AG08395 (cell line): Measurements from ENCODE around the gene DAW1.
"Not testable (repeated sequence)": the region's sequence is repeated elsewhere in the genome, so short reads cannot be mapped to it uniquely, and the experiment has no call there.

Source experiments
- DNase-seq: peaks from one replicate; pipeline ENCODE4 v3.0.0; 2012; ENCODE audit warnings: mixed read lengths, low spot score

Gene DAW1, protein sequence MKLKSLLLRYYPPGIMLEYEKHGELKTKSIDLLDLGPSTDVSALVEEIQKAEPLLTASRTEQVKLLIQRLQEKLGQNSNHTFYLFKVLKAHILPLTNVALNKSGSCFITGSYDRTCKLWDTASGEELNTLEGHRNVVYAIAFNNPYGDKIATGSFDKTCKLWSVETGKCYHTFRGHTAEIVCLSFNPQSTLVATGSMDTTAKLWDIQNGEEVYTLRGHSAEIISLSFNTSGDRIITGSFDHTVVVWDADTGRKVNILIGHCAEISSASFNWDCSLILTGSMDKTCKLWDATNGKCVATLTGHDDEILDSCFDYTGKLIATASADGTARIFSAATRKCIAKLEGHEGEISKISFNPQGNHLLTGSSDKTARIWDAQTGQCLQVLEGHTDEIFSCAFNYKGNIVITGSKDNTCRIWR

DNA sequence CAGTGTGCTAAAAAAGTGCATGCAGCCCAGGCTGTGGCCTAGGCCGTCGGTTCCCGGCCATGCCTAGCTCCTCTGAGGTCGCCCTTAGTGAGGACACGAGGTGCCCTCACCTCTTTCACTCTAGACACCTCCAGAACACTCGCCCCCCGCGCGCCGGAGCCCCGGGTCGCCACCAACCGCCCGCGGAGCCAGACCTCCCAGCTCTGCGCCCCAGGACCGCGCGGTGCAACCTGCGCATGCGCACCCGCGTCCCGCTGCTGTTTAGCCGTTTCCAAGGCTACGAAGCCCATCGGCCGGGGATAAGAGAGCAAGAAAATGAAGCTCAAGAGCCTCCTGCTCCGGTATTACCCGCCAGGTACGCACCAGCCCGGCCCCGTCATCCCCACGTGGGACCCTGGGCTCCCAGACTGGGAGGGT, at the start of gene DAW1:
DAW1 (plus strand) TSS at position 257 of the 417 bp plus-strand sequence; CDS start at position 316, 59 bp downstream.
- peak; percentile 85 for DNase-seq

- no peak for DNase-seq
Measured at GRCh38 chr2:227822416-227823003, 48.9 kb upstream of the DAW1 start.

DNA sequence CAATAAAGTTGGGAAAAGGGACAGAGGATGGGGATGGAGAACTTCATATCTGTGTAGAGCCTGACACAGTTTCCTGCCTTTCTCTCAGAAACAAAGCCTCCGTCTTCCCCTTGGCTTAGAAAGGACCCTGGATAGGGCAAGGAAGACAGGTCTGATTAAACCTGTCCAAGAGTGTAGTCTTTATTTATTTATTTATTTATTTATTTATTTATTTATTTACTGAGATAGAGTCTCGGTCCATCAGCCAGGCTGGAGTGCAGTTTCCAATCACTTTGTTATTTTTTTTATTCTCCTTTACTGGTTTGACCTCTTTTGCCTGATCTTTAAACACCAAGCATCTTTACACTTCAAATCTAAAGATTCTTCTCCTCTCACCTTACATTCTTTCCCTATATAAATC, 47.5 kb upstream of the DAW1 start:
- DNase-seq = no peak

DNA sequence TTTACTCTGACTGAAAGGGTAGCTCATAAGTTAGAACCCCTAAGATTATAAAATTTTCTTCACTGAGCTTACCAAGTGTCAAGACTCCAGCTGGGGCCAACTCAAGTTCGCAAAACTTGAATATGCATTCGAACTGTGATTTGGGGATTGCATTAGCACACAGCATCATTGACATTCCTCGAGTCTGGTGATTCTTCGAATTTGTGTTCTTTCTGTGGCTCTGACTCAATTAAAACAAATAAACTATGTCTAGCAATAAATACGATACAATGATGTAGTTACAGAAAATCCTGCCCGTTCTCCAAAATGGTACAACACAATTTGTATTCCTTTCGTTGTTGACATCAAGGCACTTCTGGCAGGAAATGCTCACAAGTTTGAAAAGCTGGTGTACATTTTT, 46.7 kb upstream of the DAW1 start:
- no peak for DNase-seq

DNA sequence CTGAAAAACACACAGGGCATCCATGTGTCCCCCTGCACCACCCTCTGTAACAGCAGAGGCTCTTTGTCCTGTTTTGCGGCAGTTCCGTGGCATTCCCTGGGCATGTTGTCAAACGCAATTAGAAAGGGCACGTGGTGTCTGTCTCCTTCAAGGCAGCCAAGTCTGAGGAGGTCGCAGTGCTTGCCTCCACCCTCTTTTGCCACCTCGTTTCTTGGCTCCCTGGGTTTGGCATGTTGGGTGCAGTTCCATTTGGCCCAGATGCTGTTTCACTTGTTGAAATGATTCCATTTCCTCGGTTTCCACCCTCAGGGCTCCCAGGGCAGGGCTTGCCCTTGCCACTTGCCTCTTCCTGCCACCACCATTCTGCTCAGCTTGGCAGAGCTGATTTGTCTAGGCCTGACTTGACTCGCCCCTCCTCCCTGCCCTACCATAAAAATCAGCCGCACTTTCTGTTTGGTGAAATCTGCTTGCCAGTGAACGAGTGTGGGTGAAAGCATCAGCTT, 45.4 kb upstream of the DAW1 start:
- no peak for DNase-seq

DNA sequence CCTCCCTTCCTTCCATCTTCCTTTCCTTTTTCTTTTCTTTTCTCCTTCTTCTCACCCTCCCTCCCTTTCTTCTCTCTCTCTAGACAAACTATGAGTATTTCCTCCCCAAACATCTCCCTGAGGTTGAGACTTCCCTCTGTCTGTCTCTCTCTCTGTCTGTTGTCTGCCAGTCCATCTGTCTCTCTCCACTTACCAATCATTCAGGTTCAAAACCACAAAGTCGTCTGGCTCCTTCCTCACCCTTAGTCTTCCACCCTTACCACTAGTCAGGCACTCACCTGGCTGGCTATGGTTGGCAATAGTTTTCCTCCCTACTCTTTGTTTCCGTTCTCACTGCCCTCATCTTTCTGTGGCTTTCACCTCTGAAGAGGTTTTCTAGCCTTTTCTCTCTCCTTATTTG, 44.9 kb upstream of the DAW1 start:
- DNase-seq = no peak

GRCh38 chr2:227827143-227827542, 44.3 kb upstream of the DAW1 start:
- DNase-seq = no peak

DNA sequence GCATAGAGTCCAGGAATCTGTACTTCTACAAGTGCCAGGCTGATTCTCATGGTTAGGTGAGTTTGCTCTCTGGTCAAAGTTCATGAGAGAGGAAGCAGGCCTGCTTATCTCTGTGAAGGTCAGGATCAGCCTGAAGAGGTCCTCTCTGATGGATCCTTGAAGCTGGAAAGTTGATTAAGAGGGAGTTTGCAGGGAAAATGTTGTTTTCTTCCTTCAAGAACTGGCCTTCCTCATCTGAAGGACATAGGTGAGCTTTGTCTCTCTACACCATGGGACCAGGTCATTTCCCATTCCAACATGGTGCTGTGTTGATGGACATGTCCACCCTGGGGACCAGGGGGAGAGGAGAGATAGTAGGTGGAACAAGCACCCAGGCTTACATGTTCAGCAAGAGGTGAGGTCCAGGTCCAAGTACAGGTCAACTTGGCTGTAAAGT, 42.9 kb upstream of the DAW1 start:
- DNase-seq = no peak

DNA sequence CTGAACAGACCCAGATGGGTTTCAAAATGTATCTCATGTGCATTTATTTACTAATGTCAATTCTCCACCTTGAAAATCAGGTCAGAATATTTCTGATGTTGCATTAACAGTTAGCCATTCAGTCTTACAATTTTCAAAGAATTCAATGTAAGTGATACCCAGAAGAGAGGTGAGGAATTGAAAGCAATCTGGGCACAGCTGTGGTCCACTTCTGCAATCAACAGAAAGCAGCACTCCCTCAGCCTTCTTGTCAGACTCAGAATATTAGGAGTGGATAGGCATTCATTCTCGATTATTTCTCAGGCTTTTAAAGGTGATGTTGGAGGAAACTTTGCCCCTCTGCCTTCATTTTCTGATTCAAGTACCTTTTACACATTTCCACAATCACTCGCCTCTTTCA, 42.1 kb upstream of the DAW1 start:
- no peak for DNase-seq

GRCh38 chr2:227834423-227834822, 37.0 kb upstream of the DAW1 start:
- DNase-seq = no peak

DNA sequence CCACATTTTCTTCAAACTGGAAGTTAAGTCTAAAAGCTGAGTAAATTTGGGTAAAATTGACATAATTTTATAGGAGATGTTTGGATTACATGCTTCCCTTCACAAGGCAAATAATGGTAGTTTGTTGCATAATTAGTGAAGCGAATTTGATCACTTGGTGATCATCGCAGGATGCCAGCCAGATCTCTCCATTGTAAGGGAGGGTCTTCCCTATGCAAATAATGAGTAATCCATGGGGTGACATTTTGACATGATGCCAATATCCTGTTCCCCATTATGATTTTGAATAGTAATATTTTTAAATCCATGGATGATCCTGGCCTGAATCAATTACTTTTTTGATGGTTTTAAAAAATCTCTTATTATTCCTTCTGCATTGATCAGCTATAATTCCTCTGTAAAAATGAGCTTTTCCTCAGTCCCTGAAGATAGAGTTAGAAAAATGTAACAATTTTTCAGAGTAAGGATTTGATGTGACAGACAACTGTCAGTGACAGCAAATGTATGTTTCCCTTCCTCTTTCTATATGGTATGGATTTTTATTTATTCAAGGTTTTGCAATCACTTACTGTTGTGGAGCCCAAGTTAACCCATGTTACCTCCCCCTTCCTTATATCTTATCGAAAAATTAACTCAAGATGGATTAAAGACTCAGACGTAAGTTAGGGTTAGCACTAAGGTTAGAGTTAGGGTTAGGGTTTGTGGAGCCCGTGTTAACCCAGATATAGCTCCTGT, 36.3 kb upstream of the DAW1 start:
- DNase-seq = no peak

DNA sequence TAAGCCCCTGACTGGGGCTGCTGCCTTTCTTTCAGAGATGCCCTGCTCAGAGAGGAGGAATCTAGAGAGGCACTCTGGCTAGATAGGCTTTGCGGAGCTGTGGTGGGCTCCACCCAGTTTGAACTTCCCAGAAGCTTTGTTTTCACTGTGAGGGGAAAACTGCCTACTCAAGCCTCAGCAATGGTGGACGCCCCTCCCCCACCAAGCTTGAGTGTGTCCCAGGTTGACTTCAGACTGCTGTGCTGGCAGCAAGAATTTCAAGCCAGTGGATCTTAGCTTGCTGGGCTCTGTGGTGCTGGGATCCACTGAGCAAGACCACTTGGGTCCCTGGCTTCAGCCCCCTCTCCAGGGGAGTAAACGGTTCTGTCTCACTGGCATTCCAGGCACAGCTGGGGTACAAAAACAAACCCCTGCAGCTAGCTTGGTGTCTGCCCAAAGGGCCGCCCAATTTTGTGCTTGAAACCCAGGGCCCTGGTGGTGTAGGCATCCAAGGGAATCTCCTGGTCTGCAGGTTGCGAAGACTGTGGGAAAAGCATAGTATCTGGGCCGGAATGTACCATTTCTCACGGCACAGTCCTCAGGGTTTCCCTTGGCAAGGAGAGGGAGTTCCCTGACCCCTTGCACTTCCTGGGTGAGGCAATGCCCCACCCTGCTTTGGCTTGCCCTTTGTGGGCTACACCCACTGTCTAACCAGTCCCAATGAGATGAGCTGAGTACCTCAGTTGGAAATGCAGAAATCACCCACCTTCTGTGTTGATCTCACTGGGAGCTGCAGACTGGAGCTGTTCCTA, 31.9 kb upstream of the DAW1 start:
- not testable (repeated sequence) for DNase-seq

DNA sequence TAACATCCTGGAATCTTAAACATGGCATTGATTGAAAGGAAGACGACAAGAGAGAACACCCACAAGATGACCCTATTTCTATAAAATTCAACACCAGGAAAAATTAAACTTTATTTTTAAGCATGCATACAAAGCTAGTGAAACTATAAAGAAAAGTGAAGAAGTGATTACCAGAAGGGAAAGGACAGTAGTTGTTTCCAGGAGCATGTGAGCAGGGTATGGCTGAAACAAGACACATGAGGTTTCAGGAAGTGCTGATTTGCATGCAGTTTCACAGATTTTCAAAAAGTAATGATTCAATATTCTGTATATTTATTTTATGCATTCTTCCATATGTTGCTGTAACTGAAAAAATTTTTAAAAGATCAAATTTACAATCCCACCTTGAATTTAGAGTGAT, 24.6 kb upstream of the DAW1 start:
- no peak for DNase-seq

GRCh38 chr2:227848146-227848545, 23.3 kb upstream of the DAW1 start:
- DNase-seq = no peak

GRCh38 chr2:227848586-227848985, 22.8 kb upstream of the DAW1 start:
- DNase-seq = no peak

DNA sequence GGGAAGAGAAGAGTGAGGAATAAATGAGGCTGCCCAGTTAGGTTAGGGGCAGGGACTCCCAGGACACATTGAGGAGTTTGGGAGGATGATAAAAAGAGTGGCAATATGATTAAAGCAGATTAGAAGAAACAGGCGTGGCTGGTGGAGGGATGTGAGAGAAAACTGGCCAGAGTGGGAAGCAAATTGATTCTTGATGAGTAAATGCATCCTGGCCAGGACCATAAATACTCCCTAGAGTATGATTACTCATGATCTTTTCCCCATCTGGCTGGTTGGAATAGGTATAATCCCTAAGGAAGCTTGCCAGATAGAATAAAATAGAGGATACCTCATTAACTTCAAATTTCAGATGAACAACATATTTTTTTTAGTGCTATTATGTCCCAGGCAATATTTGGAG, 21.5 kb upstream of the DAW1 start:
- DNase-seq = peak; percentile 68

- DNase-seq = peak; percentile 31
Measured at GRCh38 chr2:227853204-227853629, 18.2 kb upstream of the DAW1 start.

- no peak for DNase-seq
Measured at GRCh38 chr2:227853765-227854271, 17.6 kb upstream of the DAW1 start.

DNA sequence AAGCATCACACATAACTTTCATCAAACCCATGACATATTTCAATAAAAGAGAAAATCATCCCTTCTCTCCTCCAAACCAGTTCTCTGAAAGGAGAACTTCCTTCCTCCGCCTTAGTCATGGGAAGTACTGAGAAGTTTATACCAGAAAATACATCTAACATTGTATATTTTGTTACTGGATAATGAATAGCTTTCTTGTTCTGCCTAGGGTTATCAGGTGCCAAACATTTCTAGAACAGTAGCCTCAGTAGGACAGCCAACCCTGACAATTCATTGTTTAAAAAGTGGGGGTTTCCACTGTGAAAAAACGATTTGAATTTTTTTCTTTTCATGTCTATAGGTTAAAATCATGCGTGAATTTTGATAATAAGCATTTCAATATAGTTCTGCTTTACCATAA, 16.0 kb upstream of the DAW1 start:
- DNase-seq = no peak

GRCh38 chr2:227856697-227857096, 14.7 kb upstream of the DAW1 start:
- DNase-seq = no peak

DNA sequence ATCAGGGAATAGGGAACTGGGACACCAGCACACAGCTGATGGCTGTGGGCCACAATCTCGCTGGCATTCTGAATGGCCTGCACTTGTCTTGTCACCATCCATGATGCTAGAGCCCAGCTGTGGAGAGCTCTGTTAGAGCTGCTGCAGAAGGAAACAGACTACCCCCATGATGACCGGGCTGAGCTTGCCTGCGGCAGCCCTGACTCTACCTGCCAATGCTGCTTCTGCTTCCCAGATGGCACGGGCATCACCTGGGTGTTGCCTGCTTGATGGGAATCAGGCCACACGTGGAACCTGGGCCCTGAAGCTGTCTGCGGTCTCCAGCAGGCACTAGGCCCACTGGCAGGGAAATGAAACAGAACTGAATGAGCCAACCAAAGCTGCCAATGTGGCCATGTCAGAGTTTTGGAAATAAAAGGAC, 11.2 kb upstream of the DAW1 start:
- no peak for DNase-seq

DNA sequence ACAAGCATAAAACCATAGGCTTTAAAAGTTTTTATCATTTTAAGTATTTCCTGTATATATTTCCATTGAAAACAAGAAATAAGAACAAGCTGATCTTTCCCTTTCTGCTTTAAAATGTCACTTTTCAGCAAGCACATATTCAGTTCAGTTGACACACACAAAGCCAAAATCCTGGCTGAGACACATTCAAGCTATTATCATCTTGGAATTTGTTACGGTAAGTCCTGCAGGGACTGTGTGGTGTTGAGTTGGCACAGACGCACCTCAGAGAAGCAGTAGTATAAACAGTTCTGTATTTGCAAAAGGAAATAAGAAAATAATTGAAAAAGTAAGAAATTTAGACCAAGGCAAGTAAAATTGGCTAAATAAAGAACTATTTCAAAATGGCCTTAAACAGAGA, 10.4 kb upstream of the DAW1 start:
- DNase-seq = no peak
